ENCODE measurements around the gene IL12RB1.

GRCh38 chr19:18110609-18111232, 24.0 kb upstream of the IL12RB1 start:
- TF ChIP-seq CTCF (IDR thresholded peaks at IDR 0.05; ENCODE audit: insufficient read depth, low read length, poor library complexity, severe bottlenecking) (no peak), EZH2phosphoT487 (conservative IDR thresholded peaks at IDR 0.05; ENCODE audit: low read length) (no peak)
